Caco-2 (cell line): ENCODE data around the gene LONRF3. TPM values are rescaled to one million over a fixed set of nuclear protein-coding genes. Genes with fewer than 3 reads are reported as not detected.

ENCODE experiments used
- BruUV-seq: library from RNA; stranded (reverse); fragments of 400-500 nt; replicated peaks from 2 replicates; lab custom pipeline; 2021; lab: Mats Ljungman, UMichigan
- CTCF ChIA-PET: fragments of 300-600 bp; sonication (Branson Sonifier 250); formaldehyde crosslinking; loops from one replicate; lab custom pipeline; 2022; ENCODE audit warnings: antibody characterized with exemption; lab: Charles Lee
- POLR2A ChIA-PET: fragments of 300-600 bp; sonication (Branson Sonifier 250); formaldehyde crosslinking; loops from one replicate; lab custom pipeline; 2022; ENCODE audit warnings: antibody characterized with exemption; lab: Charles Lee
- DNase-seq, 2 experiments: peaks; one replicate each; pipeline versions ENCODE4 v3.0.0 to v3.0.0-alpha.2; 2020 to 2022
- H3K27me3 ChIP-seq: replicated peaks from 2 replicates; pipeline ENCODE4 v1.6.0; 2011; ENCODE audit warnings: low read length; ENCODE audit not compliant: control insufficient read depth, insufficient read depth
- H3K36me3 ChIP-seq: 2 replicates; pipeline ENCODE4 v1.5.1; 2011; ENCODE audit warnings: low read length; ENCODE audit not compliant: control insufficient read depth, insufficient read depth
- H3K4me1 ChIP-seq: fragments of 250-450 bp; sonication (Bioruptor Pico); 2 replicates; pipeline ENCODE4 v1.5.1; 2020; ENCODE audit warnings: mild to moderate bottlenecking
- H3K4me3 ChIP-seq: 2 replicates; pipeline ENCODE4 v1.5.1; 2011; ENCODE audit warnings: low read depth, mild to moderate bottlenecking, control low read depth, low read length
- H3K9me3 ChIP-seq: fragments of 250-450 bp; sonication (Bioruptor Pico); 2 replicates; pipeline ENCODE4 v1.5.1; 2020; ENCODE audit warnings: mild to moderate bottlenecking, moderate library complexity
- H3K27ac Mint-ChIP-seq: one replicate; pipeline ENCODE4 v1.8.0; 2022; ENCODE audit warnings: mixed read lengths; ENCODE audit not compliant: unreplicated experiment
- H3K27me3 Mint-ChIP-seq: one replicate; pipeline ENCODE4 v1.8.0; 2022; ENCODE audit warnings: mixed read lengths; ENCODE audit not compliant: insufficient read depth, unreplicated experiment
- H3K36me3 Mint-ChIP-seq: one replicate; pipeline ENCODE4 v1.8.0; 2022; ENCODE audit warnings: mild to moderate bottlenecking, mixed read lengths; ENCODE audit not compliant: insufficient read depth, unreplicated experiment
- H3K4me1 Mint-ChIP-seq: one replicate; pipeline ENCODE4 v1.8.0; 2022; ENCODE audit warnings: low read depth, mixed read lengths; ENCODE audit not compliant: unreplicated experiment
- H3K4me3 Mint-ChIP-seq: one replicate; pipeline ENCODE4 v1.8.0; 2022; ENCODE audit warnings: mild to moderate bottlenecking, moderate library complexity, mixed read lengths; ENCODE audit not compliant: unreplicated experiment
- H3K9me3 Mint-ChIP-seq: one replicate; pipeline ENCODE4 v1.8.0; 2022; ENCODE audit warnings: mixed read lengths; ENCODE audit not compliant: unreplicated experiment
- intact Hi-C: fragments of 100-400 bp; cut with micrococcal nuclease; formaldehyde crosslinking; loops from one replicate; pipeline ENCODE4 v1.10.0; 2022; ENCODE audit not compliant: unreplicated experiment
- total RNA-seq: library from RNA; stranded (reverse); gene quantifications from 2 replicates; pipeline ENCODE4 v1.2.3, GENCODE V29; 2022
- TF ChIP-seq, protein P1 (sequence below), 2 experiments: fragments of 200-600 bp in 1 of 2; IDR thresholded peaks; 1 replicate in 1 of 2; 2 replicates in 1 of 2; pipeline versions ENCODE4 v1.5.1 to v1.8.0; 2011 to 2022; ENCODE audit warnings: antibody characterized with exemption in 1 of 2, control low read depth in 1 of 2, inconsistent platforms in 1 of 2, low read depth in 1 of 2, low read length in 1 of 2, mild to moderate bottlenecking in 1 of 2, moderate library complexity in 1 of 2; ENCODE audit not compliant: insufficient read depth in 1 of 2, severe bottlenecking in 1 of 2, unreplicated experiment in 1 of 2

LONRF3 gene
- total RNA-seq, 1 experiment from 2014 or later, result 0.84 TPM

GRCh38 chrX:118975831-118976598 lies 1.6 kb downstream of the LONRF3 start:
- CTCF ChIA-PET, result no interaction called here
- Histone ChIP-seq H3K27me3 (no peaks in the 10 kb centered on the region; the same call in none of the 2 replicates), H3K36me3 (no peaks in the 10 kb centered on the region), H3K4me3 (peak overlapping the region; percentile 40), H3K9me3 (no peaks in the 10 kb centered on the region), H3K4me1 (no peaks in the 10 kb centered on the region)
- H3K27me3 Mint-ChIP-seq, result peaks cover 8% of the 10 kb centered on the region
- no peaks in the 10 kb centered on the region for H3K9me3 Mint-ChIP-seq
- intact Hi-C loops, result no loop called here
- no TSS peak for BruUV-seq
- H3K36me3 Mint-ChIP-seq, result peaks cover 6% of the 10 kb centered on the region
- no peaks in the 10 kb centered on the region for H3K4me1 Mint-ChIP-seq
- POLR2A ChIA-PET, result no interaction called here
- peak; percentile 42 to 49 for DNase-seq
- peak overlapping the region; percentile 87 for H3K4me3 Mint-ChIP-seq
- H3K27ac Mint-ChIP-seq, result peak overlapping the region; percentile 34
- TF ChIP-seq, protein P1, sequence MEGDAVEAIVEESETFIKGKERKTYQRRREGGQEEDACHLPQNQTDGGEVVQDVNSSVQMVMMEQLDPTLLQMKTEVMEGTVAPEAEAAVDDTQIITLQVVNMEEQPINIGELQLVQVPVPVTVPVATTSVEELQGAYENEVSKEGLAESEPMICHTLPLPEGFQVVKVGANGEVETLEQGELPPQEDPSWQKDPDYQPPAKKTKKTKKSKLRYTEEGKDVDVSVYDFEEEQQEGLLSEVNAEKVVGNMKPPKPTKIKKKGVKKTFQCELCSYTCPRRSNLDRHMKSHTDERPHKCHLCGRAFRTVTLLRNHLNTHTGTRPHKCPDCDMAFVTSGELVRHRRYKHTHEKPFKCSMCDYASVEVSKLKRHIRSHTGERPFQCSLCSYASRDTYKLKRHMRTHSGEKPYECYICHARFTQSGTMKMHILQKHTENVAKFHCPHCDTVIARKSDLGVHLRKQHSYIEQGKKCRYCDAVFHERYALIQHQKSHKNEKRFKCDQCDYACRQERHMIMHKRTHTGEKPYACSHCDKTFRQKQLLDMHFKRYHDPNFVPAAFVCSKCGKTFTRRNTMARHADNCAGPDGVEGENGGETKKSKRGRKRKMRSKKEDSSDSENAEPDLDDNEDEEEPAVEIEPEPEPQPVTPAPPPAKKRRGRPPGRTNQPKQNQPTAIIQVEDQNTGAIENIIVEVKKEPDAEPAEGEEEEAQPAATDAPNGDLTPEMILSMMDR (IDR thresholded peaks at IDR 0.05; ENCODE audit: insufficient read depth in 1 of 2, low read depth in 1 of 2, low read length in 1 of 2, severe bottlenecking in 1 of 2, unreplicated experiment in 1 of 2), result no peak

DNA sequence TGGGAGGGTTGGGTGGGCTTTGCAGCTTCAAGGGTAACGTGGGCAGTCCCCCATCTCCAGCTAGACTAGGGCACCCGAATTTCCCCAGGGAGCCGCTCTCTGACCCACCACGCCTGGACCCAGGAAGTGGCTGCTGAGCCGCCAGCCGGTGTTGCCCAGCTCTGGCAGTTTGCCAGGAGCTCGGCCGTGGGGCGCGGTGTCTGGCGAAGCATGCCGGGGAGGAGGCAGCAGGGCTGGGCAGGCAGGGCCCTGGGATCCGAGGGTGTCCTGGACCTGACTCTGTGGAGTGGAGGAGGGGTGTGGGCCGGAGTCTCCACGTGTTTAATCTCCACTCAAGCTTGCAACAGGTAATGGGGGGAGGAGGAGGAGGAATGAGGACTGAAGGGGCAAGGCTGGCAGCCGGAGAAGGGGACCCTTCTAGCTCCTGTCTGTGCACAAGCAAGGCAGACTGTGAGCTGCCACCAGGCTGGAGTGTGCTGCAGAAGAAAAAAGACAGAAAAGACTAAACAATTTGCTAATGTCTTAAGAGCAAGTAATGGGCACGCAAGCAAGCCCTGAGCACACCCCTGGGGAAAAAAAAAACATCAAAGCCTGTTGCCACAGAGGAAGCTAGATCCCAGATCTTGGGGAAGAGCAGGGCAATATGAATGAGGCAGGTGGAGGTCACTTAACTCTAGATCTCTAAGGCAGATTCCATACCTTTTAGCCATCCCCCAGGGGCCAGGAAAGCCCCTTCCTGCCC lies 2.4 kb downstream of the LONRF3 start:
- ChIA-PET POLR2A (no interaction called here), CTCF (no interaction called here)

DNA sequence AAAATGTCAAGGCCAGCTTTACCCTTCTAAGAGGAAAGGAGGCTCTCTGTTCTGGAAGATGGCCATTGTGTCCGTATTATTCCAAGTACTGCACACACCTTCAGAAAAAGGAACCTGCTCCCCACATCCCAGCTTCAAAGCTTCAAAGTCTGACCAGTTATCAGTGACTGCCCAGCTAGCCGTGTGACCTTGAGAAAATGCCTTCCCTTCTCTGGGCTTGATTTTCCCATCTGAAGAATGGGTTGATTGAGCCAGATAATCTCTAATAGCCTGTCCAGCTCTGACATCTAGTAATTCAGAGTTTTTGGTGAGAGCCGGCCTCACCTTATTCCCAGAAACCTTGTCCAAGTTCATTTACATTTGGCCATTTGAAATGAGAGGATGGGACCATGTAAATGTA lies 3.0 kb downstream of the LONRF3 start:
- Histone ChIP-seq H3K4me1 (no peaks in the 10 kb centered on the region), H3K27me3 (no peaks in the 10 kb centered on the region; the same call in none of the 2 replicates), H3K9me3 (no peaks in the 10 kb centered on the region), H3K4me3 (no peak overlapping the region), H3K36me3 (no peaks in the 10 kb centered on the region)
- ChIA-PET POLR2A (no interaction called here), CTCF (no interaction called here)
- intact Hi-C loops, result no loop called here
- TF ChIP-seq, protein P1 (IDR thresholded peaks at IDR 0.05; ENCODE audit: insufficient read depth in 1 of 2, low read depth in 1 of 2, low read length in 1 of 2, severe bottlenecking in 1 of 2, unreplicated experiment in 1 of 2), result no peak
- BruUV-seq, result no TSS peak
- no peaks in the 10 kb centered on the region for H3K9me3 Mint-ChIP-seq
- H3K27me3 Mint-ChIP-seq, result peaks cover 8% of the 10 kb centered on the region
- H3K4me1 Mint-ChIP-seq, result no peaks in the 10 kb centered on the region
- H3K4me3 Mint-ChIP-seq, result no peak overlapping the region
- no peak overlapping the region for H3K27ac Mint-ChIP-seq
- peaks cover 6% of the 10 kb centered on the region for H3K36me3 Mint-ChIP-seq
- no peak for DNase-seq

More for the DNA sequence above, 2.4 kb downstream of the LONRF3 start:
- Mint-ChIP-seq H3K9me3 (no peaks in the 10 kb centered on the region), H3K4me3 (peak overlapping the region; percentile 87), H3K4me1 (no peaks in the 10 kb centered on the region), H3K27me3 (peaks cover 8% of the 10 kb centered on the region), H3K36me3 (peaks cover 6% of the 10 kb centered on the region), H3K27ac (no peak overlapping the region)
- H3K4me1 ChIP-seq, result no peaks in the 10 kb centered on the region
- no peak overlapping the region for H3K4me3 ChIP-seq
- no peaks in the 10 kb centered on the region for H3K9me3 ChIP-seq
- no peaks in the 10 kb centered on the region for H3K36me3 ChIP-seq
- no peaks in the 10 kb centered on the region; the same call in none of the 2 replicates for H3K27me3 ChIP-seq
- no peak for DNase-seq
- BruUV-seq, result no TSS peak
- TF ChIP-seq, protein P1 (IDR thresholded peaks at IDR 0.05; ENCODE audit: insufficient read depth in 1 of 2, low read depth in 1 of 2, low read length in 1 of 2, severe bottlenecking in 1 of 2, unreplicated experiment in 1 of 2), result no peak
- intact Hi-C loops, result no loop called here
